Cardiac muscle cell (in vitro differentiated cells and primary cell): Measurements from ENCODE around the gene MRPL18. TPM values are rescaled to one million over a fixed set of nuclear protein-coding genes. Genes with fewer than 3 reads are reported as not detected.
"Not testable (repeated sequence)": the region's sequence is repeated elsewhere in the genome, so short reads cannot be mapped to it uniquely, and the experiment has no call there.

Source experiments
- DNase-seq, 2 donors: peaks; one replicate each; pipeline versions ENCODE4 v3.0.0 to v3.0.0-alpha.2; 2010 to 2017; ENCODE audit warnings: low read depth in 1 of 2, low spot score in 1 of 2
- H3K27ac ChIP-seq: fragments of 200-600 bp; sonication (generic); 2 replicates; pipeline ENCODE4 v1.5.1; 2016
- H3K27me3 ChIP-seq: fragments of 200-600 bp; sonication (generic); 2 replicates; pipeline ENCODE4 v1.6.0; 2016; ENCODE audit warnings: control low read depth
- H3K36me3 ChIP-seq: fragments of 200-600 bp; sonication (generic); 2 replicates; pipeline ENCODE4 v1.5.1; 2016; ENCODE audit warnings: control low read depth
- H3K4me1 ChIP-seq: fragments of 200-600 bp; sonication (generic); 2 replicates; pipeline ENCODE4 v1.8.1; 2017; ENCODE audit warnings: low read depth, mild to moderate bottlenecking, mixed run types
- H3K4me3 ChIP-seq: fragments of 200-600 bp; sonication (generic); 2 replicates; pipeline ENCODE4 v1.5.1; 2016; ENCODE audit warnings: mild to moderate bottlenecking
- H3K9me3 ChIP-seq: fragments of 200-600 bp; sonication (generic); 2 replicates; pipeline ENCODE4 v1.5.1; 2017; ENCODE audit warnings: low read depth, mild to moderate bottlenecking, control low read depth
- polyA plus RNA-seq: library from polyadenylated mRNA; unstranded; fragments of >200 nt; fragmentation: Nextera tagmentation; extraction: Ambion mirVana; gene quantifications from 2 replicates; pipeline ENCODE4 v1.2.1, GENCODE V29; 2016
- total RNA-seq: library from RNA; depleted of rRNA; stranded (reverse); fragments of >200 nt; gene quantifications from 2 replicates; pipeline ENCODE4 v1.2.3, GENCODE V29; 2016
- TF ChIP-seq, protein P1 (sequence below): IDR thresholded peaks from 2 replicates; pipeline ENCODE4 v1.5.1; 2012; ENCODE audit warnings: low read depth, mild to moderate bottlenecking, low read length

The MRPL18 gene
- total and polyA plus RNA-seq, 2 experiments from 2014 or later: 50.5 to 75.6 TPM

DNA sequence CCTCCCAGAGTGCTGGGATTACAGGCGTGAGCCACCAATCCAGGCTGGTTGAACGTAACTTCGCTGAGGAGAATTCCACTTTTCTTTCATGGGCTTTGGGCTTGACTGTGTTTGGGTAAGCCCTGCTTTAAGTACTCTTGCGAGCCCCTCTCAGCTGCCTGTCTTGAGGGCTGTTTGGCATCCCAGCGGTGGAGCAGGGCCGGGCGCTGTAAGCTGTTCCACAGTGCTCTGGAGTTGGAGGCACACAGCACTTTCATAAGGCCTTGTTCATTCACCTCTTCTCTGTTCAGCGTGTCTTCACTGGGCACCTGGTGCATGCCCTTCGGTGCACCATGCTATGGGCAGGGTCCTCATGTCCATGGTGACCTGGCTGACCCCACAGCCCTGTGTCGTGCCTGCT lies 31.5 kb downstream of the MRPL18 start:
- Histone ChIP-seq H3K4me1 (no peaks in the 10 kb centered on the region), H3K27ac (no peak overlapping the region), H3K4me3 (no peak overlapping the region), H3K9me3 (no peaks in the 10 kb centered on the region), H3K27me3 (no peaks in the 10 kb centered on the region), H3K36me3 (no peaks in the 10 kb centered on the region)
- no peak for DNase-seq
- TF ChIP-seq, protein P1, sequence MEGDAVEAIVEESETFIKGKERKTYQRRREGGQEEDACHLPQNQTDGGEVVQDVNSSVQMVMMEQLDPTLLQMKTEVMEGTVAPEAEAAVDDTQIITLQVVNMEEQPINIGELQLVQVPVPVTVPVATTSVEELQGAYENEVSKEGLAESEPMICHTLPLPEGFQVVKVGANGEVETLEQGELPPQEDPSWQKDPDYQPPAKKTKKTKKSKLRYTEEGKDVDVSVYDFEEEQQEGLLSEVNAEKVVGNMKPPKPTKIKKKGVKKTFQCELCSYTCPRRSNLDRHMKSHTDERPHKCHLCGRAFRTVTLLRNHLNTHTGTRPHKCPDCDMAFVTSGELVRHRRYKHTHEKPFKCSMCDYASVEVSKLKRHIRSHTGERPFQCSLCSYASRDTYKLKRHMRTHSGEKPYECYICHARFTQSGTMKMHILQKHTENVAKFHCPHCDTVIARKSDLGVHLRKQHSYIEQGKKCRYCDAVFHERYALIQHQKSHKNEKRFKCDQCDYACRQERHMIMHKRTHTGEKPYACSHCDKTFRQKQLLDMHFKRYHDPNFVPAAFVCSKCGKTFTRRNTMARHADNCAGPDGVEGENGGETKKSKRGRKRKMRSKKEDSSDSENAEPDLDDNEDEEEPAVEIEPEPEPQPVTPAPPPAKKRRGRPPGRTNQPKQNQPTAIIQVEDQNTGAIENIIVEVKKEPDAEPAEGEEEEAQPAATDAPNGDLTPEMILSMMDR: no peak

DNA sequence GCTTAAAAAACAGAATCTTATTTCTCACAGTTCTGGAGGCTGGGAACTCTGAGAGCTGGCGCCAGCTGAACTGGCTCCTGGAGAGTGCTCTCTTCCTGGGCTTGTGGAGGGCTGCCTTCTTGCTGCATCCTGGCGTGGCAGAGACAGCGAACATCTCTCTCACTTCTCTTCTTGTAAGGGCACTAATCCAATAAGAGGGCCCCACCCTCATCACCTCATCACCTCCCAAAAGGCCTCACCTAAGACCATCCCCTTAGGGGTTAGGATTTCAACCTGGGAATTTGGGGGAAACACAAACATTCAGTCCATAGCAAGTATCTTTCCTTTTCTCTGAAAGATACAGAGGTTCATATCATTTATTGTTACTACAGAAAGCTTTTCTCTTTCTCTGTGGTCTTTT lies 33.7 kb downstream of the MRPL18 start:
- Histone ChIP-seq H3K4me1 (no peaks in the 10 kb centered on the region), H3K27ac (no peak overlapping the region), H3K27me3 (no peaks in the 10 kb centered on the region), H3K9me3 (no peaks in the 10 kb centered on the region), H3K36me3 (no peaks in the 10 kb centered on the region), H3K4me3 (no peak overlapping the region)
- TF ChIP-seq, protein P1: no peak
- DNase-seq: no peak

DNA sequence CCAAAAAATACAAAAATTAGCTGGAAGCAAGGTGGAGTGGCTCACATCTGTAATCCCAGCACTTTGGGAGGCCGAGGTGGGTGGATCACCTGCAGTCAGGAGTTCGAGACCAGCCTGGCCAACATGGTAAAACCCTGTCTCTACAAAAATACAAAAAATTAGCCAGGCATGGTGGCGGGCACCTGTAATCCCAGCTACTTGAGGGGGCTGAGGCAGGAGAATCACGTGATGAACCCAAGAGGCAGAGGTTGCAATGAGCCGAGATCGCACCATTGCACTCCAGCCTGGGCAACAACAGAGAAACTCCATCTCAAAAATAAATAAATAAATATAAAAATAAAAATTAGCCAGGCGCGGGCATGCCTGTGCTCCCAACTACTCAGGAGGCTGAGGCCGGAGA lies 34.4 kb downstream of the MRPL18 start:
- H3K4me1 ChIP-seq, H3K27me3 ChIP-seq, H3K4me3 ChIP-seq, DNase-seq, H3K9me3 ChIP-seq, H3K27ac ChIP-seq, H3K36me3 ChIP-seq: not testable (repeated sequence)

DNA sequence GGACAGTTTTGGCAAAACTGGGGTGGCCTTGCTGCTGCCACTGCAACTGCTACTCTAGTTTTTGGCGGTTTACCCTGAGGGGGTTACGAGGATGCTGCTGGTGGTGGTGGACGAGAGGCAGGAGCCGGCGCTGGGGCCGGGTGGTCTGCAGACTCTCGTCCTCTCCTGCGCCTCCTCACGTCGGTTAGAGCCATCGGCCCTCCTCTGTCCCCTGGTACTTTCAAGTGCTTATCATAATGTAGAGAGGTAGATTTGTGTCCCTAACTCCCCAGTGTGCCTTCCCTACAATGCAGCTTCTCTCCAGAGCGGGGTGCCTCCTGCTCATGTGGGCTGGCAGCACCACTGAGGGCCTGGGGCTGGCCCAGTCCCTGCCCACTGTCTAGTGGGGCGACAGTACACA lies 35.7 kb downstream of the MRPL18 start:
- Histone ChIP-seq H3K36me3 (no peaks in the 10 kb centered on the region), H3K27me3 (no peaks in the 10 kb centered on the region), H3K4me1 (no peaks in the 10 kb centered on the region), H3K4me3 (no peak overlapping the region), H3K9me3 (no peaks in the 10 kb centered on the region), H3K27ac (no peak overlapping the region)
- TF ChIP-seq, protein P1: no peak
- DNase-seq: no peak

DNA sequence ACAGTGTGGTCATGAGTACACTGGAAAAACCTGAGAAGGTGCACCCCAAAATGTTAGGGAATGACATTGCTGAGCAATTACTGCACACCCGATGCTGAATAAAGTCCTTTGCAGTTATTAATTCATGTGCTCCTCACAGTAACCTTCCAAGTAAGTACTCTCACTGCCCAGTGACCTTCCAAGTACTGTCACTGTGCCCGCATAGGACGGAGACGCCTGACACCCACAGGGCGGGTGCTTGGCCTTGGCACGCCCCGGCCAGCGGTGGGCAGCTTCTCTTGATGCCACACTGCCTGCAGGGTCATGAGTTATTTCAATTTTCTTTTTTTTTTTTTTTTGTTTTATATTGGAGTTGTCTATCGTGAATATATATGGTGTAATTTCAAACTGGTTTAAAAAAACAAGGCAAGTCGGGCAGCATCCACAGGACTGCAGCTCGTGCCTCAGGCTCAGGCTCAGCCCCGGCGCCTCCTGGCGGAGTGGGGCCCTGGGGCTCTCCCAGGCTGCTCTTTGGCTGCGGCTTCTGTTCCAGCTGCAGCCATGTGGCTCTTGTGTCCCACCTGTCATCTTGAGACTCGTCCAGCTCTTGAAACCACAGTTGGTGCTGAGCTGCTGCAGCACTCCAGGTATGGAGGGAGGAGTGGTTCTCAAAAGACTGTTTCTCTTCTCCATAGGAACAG lies 36.8 kb downstream of the MRPL18 start:
- no peaks in the 10 kb centered on the region for H3K36me3 ChIP-seq

DNA sequence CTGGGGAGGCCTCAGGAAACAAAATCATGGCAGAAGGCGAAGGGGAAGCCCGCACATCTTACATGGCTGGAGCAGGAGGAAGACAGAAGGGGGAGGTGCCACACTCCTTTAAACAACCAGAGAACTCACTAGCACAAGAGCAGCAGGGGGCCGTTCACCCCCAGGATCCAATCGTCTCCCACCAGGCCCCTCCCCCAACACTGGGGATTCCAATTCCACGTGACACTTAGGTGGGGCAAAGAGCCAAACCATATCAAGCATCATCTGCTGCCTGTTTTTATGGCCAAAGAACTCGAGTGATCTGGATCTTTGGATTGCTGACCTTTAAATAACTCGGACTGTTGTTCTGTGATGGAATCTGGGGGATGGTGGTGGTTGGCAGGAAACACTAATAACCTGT lies 37.8 kb downstream of the MRPL18 start:
- H3K27me3 ChIP-seq: no peaks in the 10 kb centered on the region
- DNase-seq: peak in 1 of 2 donors; percentile 25
- no peaks in the 10 kb centered on the region for H3K4me1 ChIP-seq
- H3K36me3 ChIP-seq: no peaks in the 10 kb centered on the region
- no peak overlapping the region for H3K4me3 ChIP-seq
- no peaks in the 10 kb centered on the region for H3K9me3 ChIP-seq
- H3K27ac ChIP-seq: no peak overlapping the region
- TF ChIP-seq, protein P1: no peak

More for the DNA sequence above, 36.8 kb downstream of the MRPL18 start:
- H3K4me3 ChIP-seq: no peak overlapping the region
- no peak for DNase-seq
- no peaks in the 10 kb centered on the region for H3K27me3 ChIP-seq
- no peak overlapping the region for H3K27ac ChIP-seq
- no peaks in the 10 kb centered on the region for H3K9me3 ChIP-seq
- TF ChIP-seq, protein P1: no peak
- H3K4me1 ChIP-seq: no peaks in the 10 kb centered on the region
